NK-92 treated with Interleukin-12 subunit alpha and Interleukin-12 subunit beta, amount 100 ng/mL, for 24 hours (cell line): ENCODE results near the gene SOAT2.
"Not testable (repeated sequence)": the region's sequence is repeated elsewhere in the genome, so short reads cannot be mapped to it uniquely, and the experiment has no call there.

Experiments
- DNase-seq: peaks from one replicate; lab custom pipeline; 2025; lab: John Stamatoyannopoulos, UW

The SOAT2 gene

GRCh38 chr12:53101931-53102781, 1.1 kb upstream of the SOAT2 start:
- no peak for DNase-seq

DNA sequence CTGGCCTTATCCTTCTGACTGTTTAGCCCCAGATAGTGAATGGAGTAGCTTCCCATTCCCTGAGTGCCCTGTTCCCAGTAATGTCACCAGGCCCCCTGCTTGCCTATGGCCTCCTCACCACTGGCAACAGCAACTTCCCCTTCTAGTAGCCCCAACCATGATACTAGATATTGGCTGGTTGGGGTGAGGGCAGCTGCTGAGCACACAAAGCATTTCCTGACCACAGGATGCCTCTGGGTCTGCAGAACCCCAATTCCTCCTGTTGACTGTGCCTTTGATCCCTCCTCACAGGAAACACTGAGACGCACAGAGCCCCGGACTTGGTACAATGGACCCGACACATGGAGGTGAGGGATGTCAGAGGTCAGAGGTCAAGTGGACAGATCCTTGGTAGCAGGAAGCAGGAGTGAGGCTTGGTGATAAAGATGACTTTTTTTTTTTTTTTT, 597 bp downstream of the SOAT2 start:
- no peak for DNase-seq

GRCh38 chr12:53105256-53105655, 2.0 kb downstream of the SOAT2 start:
- no peak for DNase-seq

- no peak for DNase-seq
These were observed 2.6 kb downstream of the SOAT2 start for GRCh38 chr12:53105712-53106439.

DNA sequence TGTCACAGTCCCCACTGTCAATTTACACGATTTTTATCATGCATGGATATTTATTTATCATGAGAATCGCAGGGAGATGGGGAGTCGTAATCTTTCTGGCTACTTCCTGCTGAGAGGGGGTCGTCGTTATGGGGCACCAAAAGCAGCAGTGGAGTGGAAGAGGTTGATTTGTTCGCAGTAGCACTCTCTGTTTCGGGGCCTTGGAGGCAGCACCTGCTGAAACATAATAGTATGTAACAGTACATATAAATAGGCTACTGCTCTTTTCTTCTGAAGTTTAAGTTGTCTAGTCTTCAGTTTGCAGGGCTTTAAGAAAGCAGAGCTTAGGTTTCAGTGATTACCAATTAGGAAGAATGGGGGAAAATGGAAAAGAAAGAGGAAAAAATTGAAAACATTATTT, 3.8 kb downstream of the SOAT2 start:
- no peak for DNase-seq

DNA sequence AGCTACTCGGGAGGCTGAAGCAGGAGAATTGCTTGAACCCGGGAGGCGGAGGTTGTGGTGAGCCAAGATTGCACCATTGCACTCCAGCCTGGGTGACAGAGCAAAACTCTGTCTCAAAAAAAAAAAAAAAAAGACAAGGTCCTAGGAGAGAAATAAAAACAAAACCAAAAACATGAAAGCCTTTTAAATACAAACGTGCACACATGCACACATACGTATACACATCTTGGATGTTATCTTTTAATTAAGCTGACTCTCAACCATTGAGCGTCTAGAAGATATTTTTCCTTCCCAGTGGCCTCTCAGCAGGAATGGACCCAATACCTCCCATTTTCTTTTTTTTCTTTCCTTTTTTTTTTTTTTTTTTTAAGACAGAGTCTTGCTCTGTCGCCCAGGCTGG, 9.1 kb downstream of the SOAT2 start:
- DNase-seq = not testable (repeated sequence)

DNA sequence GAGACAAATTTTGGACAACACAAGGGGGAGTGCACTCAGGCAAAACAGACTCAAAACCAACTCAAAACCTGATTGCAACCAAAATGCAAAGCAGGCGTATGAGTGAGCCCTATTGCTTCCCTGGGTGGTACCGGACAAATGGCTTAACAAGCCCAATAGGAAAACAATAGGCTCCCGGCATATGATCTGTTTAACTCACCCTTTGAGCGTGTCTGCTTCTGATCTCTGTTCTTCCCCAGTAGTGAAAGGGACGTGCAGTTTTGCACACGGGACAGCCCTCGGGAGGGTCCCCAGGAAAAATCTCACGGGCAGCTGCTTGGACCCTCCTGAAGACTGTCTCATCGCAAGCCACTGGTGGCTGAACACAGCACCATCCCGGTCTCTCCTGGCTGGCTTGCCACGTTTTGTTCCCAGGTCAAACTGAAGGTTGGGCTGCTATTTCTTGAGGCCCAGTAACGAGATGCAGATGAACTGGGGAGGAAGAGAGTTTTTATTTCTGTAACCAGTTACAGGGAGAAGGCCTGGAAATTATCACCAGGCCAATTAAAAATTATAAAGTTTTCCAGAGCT, 9.9 kb downstream of the SOAT2 start:
- no peak for DNase-seq

DNA sequence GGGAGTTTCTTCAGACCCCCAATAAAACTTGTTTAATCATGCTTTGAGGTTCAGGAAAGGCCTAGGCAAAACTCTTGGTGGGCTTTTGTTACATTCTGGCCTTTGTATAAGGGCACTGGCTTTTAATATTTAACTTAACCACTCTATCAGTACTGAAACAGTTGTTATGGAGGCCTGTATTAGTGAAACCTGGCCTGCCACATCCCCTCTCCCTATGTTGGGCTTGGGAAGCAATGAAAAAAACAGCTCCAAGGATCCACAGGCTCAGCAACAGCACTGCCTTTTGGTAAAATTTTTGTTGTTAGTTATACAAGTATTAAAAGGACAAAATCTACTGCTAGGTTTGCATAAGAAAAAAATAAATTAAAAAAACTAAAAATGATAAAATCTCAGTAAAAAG, 10.7 kb downstream of the SOAT2 start:
- DNase-seq = no peak

- no peak for DNase-seq
These were observed 12.0 kb downstream of the SOAT2 start for GRCh38 chr12:53115112-53115890.

DNA sequence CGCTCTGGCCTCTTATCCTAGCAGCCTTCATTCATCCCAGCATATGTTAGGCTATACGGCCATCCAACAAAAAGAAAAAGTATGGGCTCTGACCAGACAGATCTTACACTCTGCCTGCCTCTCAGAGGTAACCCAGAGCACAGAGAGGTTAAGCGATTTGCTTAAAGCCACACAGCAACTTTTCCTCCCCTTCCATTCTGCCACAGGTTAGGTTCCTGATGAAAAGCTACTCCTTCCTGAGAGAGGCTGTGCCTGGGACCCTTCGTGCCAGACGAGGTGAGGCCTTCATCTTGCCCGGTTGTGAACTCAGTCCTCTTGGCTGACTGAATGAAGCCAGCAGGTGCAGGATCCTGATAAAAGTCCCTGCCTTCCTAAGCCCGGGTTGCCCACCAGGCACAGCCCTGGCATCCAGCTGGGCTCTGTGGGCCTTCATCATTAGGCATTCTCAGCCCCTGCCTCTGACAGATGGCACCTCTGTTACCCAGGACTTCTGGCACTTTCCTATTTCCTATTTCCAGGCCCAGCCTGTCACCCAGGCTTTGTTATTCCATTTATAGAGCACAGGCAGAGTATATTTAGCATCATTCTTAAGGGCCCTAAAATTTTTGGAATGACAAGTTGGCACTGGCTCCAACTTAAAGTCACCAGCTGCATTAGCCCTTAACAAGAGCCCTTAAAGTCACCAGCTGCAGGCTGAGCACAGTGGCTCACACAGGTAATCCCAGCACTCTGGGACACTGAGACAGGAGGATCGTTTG, 12.8 kb downstream of the SOAT2 start:
- DNase-seq = no peak

- no peak for DNase-seq
These were observed 15.5 kb downstream of the SOAT2 start for GRCh38 chr12:53118751-53119300.

GRCh38 chr12:53120685-53121525, 17.6 kb downstream of the SOAT2 start:
- DNase-seq = no peak

- no peak for DNase-seq
These were observed 19.7 kb downstream of the SOAT2 start for GRCh38 chr12:53122961-53123468.

GRCh38 chr12:53123578-53124351, 20.5 kb downstream of the SOAT2 start:
- DNase-seq = no peak

- DNase-seq = no peak
These were observed 21.1 kb downstream of the SOAT2 start for GRCh38 chr12:53124352-53124723.

DNA sequence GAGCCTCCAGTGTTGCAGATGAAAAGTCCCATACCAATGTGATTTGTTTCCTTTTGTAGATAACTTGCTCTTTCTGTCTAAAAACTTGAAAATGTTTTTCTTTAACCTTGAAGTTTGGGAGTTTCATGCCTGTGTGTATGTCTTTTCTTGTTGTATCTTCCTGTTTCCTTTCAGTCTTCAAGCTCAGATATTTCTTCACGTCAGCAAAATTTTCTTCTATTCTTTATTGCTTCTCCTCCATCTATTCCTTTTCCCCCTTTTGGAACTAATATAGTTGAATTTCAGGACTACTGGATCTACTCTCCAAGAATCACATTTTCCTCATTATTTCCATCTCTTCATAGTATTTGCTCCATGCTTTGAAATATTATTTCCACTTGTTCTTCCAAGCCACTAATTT, 23.9 kb downstream of the SOAT2 start:
- no peak for DNase-seq

- DNase-seq = no peak
These were observed 25.7 kb downstream of the SOAT2 start for GRCh38 chr12:53128780-53129569.

GRCh38 chr12:53131844-53132243, 28.6 kb downstream of the SOAT2 start:
- no peak for DNase-seq
